Colon (tissue), 2 donors: ENCODE data around the gene TMEM106B.
"Not testable (repeated sequence)": the region's sequence is repeated elsewhere in the genome, so short reads cannot be mapped to it uniquely, and the experiment has no call there.

Experiments
- FAIRE-seq: peaks from 2 replicates; lab custom pipeline; 2012; peaks lifted over from hg19 to GRCh38; lab: Jason Lieb, UNC
- donor health status: control.
- donor health status: control.

TMEM106B gene

DNA sequence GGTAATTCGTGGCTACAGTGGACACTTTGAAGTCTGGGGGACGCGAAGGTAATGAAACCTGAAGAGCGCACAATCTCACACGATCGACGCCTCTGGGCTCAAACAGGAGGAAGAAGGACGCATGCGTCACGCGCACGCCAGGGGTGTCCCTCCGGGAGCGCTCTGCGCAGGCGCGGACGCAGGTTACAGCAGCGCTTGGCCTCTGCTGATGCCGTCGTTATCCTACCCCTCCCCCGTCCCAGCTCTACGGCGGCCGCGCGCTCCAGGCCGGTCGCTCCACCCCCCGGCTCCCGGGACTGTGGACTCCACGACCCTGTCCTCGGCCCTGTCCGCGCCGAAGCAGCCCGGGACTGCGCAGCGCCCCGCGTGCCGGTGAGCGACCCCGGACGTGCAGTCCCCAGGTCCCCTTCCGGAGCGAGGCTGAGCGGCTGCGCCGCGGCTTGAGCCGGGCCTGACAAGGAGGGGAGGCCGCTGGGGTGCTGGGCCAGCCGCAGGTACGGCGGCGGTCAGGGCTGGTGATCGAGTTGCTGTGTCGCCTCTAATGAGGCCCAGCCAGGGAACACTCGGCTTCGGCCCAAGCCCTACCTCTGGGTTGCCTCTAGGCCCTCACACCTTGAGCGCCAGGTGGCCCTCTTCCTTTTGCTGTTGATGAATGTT lies at the start of gene TMEM106B:
Gene TMEM106B, plus strand, starts transcription at position 241 of the 657 bp plus-strand sequence. CDS start 3,517 bp downstream, outside the sequence.
- FAIRE-seq, result no peak

DNA sequence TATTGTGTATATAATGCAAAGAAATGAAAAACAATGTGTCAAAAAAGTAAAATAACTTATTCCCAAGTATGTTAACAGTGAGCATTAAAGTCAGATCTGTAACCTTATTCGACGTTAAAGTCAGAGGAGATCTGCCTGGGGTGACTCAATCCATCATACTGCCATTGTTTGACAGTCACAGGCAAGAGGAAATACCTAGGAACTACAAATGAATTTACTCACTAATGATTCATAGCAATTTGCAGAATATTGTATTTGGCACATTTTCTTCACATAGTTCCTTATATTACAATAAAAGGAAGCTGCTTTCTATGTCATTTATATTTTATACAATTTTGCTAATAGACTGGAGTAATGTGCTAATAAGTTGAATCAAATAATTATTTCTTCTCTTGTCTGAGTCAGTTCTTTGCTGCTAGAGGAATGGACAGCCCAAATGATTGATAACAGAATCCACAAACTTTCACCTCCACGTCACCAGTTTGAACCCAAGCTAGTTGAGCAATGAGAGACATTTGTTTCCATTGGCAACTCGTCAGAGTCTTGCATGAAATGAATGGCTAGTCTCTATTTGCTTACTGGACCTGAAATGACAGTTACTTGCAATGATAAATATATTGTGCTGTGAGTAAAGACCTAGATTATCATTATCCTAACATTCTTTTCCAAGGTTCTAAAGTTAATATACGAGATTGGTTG lies 48.5 kb upstream of the TMEM106B start:
- no peak for FAIRE-seq

DNA sequence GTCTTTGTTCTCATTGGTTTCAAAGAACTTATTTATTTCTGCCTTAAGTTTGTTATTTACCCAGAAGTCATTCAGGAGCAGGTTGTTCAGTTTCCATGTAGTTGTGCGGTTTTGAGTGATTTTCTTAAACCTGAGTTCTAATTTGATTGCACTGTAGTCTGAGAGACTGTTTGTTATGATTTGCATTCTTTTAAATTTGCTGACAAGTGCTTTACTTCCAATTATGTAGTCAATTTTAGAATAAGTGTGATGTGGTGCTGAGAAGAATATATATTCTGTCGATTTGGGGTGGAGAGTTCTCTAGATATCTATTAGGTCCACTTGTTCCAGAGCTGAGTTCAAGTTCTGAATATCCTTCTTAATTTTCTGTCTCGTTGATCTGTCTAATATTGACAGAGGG lies 43.0 kb upstream of the TMEM106B start:
- not testable (repeated sequence) for FAIRE-seq

- FAIRE-seq, result not testable (repeated sequence)
These were observed 40.9 kb upstream of the TMEM106B start for GRCh38 chr7:12169981-12170820.

DNA sequence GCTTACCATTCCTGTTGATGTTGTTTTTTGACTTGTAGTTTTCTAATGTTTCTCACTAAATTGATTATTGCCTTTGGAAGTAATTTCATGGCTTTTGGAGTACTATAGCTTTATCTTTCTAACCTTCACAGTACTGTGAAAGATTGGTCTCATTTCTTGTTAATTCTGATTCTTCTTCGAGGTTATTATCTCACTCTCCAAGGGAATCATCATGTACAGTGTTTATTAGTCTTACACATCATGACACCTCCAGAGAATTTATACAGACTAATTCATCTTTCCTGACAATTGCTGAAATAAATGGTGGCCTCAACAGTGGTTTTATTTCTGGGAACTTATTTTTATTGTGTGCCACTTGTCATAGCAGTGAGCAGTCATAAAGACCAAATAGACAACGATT lies 37.4 kb upstream of the TMEM106B start:
- FAIRE-seq, result no peak

DNA sequence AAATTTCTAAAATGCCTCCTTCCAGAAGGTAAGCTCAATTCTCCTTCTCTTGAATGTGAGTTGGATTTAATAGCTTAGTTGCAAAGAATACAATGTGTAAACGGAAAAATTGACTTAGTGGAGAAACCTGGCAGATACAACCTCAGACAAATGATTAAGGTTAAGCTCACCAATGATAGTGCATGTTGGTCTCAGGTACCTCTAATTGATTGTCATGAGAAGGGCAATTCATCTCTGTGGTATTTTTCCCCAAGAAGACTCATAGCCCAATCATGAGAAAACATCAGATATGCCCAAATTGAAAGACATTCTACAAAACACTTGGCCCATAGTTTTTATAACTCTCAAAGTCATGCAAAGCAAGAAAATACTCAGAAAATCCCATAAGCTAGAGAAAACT lies 36.2 kb upstream of the TMEM106B start:
- FAIRE-seq, result no peak

- FAIRE-seq, result no peak
These were observed 32.8 kb upstream of the TMEM106B start for GRCh38 chr7:12178317-12178716.

DNA sequence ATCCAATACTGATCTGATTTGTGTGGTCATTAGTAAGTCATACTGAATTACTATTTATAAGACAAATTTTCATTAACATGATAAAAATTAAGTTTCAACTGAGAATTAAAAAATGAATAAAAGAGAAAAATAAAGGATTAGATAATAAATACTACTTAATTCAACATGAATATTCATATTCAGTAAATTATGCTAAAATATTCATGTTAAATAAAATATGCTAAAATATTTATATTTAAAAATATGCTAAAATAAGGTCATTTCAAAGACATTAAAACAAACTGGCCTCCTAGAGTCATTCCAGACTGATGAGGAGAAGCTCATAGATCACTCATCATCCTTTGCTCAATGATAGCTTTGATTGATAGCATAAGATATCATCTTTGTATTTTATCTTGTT lies 16.7 kb upstream of the TMEM106B start:
- peak; percentile 74 for FAIRE-seq

- FAIRE-seq, result no peak
These were observed 14.7 kb upstream of the TMEM106B start for GRCh38 chr7:12196386-12196785.

GRCh38 chr7:12199363-12199762 lies 11.7 kb upstream of the TMEM106B start:
- no peak for FAIRE-seq

DNA sequence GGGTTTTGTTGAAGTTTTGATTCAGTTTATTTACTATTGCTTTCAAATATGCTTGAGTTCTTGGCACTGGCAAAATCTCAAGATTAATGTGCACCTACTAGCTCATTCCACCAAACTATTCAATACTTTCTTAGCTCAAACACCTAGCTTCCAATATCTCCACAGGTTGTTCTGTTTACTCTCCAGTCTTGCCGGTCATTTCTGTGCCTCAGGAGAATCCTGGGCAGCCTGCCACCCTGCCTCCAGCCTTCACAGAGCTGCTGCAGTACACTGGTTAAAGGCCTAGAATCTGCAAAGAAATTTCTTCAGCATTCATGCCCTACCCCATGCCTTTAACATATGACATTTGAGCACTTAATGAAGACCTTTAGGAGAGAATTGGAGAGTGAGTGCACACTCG lies 4.0 kb upstream of the TMEM106B start:
- FAIRE-seq, result no peak

DNA sequence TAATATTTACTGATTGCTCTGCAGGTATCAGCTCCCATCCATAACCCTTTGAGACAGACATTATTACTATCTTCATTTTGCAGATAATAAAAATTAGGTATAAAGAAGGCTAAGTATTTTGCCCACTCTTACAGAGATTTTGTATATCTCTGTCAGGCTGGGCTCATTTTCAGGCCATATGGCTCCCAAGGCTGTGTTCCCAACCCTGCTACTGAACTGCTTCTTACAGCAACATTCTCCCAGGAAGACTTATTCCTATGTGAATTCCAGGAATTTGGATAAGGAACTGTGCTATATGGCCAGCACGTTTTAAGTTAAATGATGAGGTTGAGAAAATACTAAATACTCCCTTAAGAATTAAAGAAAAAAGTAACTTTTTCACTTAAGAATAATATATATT lies 1.9 kb upstream of the TMEM106B start:
- FAIRE-seq, result no peak

DNA sequence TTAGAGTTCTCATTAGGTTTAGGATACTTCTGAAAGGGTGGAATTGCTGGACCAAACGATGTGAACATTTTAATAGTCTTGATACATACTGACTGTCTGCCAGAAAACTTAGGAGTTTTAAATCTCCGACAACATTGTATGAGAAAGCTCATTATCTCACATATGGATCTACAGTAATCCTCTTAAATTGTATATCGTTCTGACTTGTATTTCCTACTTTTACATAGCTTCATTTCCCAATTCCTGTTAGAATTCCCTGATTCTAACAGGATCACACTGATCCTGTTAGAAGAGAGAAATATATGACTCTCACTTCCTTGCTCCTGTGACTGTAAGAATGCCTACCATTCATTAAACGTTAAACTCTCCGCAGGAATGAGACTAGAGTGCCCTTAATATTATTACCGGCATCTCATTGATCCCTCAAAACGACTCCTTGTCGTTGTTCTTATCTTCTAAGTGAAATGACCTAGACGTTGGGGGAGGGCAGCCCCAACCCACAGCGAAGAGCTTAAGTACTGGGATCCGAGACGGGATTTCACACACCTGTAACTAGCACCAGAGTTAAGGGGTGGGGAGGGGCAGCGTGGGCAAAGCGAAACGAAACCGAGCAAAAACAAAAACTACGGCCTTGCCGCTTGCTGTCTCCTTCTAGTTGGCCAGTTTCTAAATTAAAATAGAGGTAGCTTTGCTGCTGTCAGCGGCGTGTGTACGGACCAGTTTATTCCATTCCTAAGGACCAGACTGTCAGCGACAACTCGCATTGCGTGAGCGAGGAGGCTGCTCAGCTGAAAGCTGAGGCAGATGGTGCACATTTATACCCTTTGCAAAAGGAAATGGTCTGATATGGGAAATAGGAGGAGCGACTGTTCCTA lies 678 bp upstream of the TMEM106B start:
- no peak for FAIRE-seq

DNA sequence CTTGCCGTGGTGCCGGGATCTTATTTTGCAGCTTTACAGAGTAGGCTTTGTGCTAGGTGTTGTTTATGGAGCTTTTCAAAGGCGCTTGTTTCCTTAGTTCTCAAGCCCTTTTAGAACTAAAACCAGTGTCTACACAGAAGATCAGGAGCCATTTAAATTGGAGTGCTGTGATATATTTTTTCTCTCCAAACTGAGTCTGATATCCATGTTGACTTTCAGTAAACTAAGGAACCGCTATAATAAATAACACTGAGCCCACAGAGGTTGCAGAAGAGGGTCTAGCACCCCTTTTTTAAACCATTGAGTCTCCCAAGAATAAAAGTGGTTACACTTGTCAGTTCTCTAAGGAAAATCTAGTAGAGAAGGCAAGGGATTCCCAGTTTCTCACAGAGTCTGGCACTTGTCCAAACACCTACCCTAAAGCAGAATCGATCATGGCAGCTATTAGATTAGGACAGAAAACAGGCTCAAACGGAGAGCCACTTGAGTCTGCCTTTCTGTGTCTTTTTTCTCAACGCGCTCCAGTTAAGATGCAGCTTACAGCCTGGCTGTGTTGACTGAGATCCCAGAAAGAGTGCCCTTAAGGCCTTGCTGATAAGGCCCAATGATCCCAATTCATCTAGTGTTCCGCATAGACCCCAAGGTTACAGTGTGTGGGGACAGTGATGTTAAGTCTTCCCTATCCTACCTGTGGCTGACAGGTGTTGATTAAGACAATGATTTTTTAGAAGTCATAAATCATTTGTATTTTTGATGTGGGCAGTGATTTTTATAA lies 804 bp downstream of the TMEM106B start:
- no peak for FAIRE-seq

GRCh38 chr7:12217311-12217710 lies 6.2 kb downstream of the TMEM106B start:
- FAIRE-seq, result no peak

- no peak for FAIRE-seq
These were observed 9.4 kb downstream of the TMEM106B start for GRCh38 chr7:12220389-12221046.

DNA sequence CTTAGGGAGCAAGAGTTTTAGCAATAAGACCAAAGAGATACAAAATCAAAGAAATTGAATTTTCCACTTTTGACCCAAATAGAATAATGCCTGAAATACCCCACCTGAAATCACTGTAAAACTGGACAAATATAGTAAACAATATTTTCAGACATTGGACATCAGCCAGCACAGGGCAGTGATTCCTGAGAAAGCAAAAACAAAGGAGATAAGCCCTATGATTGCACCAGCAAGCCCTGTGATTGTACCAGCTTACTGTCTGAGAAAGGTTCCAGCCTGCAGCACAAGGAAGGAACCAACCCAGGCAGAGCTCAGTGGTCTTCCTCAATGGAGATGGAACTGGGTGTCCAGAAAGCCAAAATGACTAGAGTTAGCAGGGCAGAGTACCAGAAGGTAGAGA lies 10.3 kb downstream of the TMEM106B start:
- no peak for FAIRE-seq

GRCh38 chr7:12222889-12223579 lies 11.9 kb downstream of the TMEM106B start:
- FAIRE-seq, result no peak

GRCh38 chr7:12225017-12225416 lies 13.9 kb downstream of the TMEM106B start:
- FAIRE-seq, result not testable (repeated sequence)

- FAIRE-seq, result peak; percentile 18
These were observed 15.7 kb downstream of the TMEM106B start for GRCh38 chr7:12226756-12227155.
